Spleen (tissue), 7 donors: ENCODE measurements around the gene MAN1A2.

Source experiments
- POLR2A ChIP-seq, 3 donors: fragments of 450-650 bp; IDR thresholded peaks; one replicate each; pipeline ENCODE4 v1.5.1; 2017; ENCODE audit warnings: antibody characterized with exemption in 3 of 3, mild to moderate bottlenecking in 1 of 3
- TF ChIP-seq, protein P1 (sequence below), 11 experiments: fragments of 200-600 bp in 7 of 11; fragments of 450-650 bp in 4 of 11; sonication (generic) in 4 of 11; IDR thresholded peaks in 8 of 11; conservative IDR thresholded peaks in 3 of 11; 1 replicate in 7 of 11; 2 replicates in 4 of 11; pipeline versions ENCODE4 v1.4.0 to v1.8.0; 2016 to 2021; ENCODE audit warnings: antibody characterized with exemption in 11 of 11, inconsistent platforms in 4 of 11, mild to moderate bottlenecking in 1 of 11
- donor health status: DM: no; HTN: no; CAD: no; lungs with moderate emphysema.
- donor health status: DM: no; HTN: no; CAD: no.
- donor health status: DM: no; HTN: no; CAD: no.

DNA sequence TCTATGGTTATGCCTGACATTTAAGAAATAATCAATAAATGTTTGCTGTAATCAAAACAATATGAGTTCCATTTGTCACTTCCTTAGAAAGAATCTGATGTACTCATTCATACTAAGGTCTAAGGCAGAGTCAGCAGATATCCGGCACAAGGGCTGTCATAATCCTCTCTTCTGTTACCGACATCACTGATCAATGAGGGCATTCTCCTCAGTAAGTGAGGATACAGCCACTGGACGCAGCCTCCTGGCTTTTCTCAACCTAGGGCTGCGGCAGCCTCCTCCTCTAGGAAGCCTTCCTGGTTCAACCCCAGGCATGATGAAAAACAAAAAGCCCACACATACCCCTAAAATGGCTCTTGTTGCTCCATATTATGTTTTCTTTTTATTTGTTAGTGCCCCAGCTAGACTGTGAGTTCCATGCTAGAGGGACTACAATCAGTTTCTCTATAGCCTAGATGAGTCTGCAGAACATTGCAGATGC, 197.9 kb downstream of the MAN1A2 start:
- TF ChIP-seq, protein P1, sequence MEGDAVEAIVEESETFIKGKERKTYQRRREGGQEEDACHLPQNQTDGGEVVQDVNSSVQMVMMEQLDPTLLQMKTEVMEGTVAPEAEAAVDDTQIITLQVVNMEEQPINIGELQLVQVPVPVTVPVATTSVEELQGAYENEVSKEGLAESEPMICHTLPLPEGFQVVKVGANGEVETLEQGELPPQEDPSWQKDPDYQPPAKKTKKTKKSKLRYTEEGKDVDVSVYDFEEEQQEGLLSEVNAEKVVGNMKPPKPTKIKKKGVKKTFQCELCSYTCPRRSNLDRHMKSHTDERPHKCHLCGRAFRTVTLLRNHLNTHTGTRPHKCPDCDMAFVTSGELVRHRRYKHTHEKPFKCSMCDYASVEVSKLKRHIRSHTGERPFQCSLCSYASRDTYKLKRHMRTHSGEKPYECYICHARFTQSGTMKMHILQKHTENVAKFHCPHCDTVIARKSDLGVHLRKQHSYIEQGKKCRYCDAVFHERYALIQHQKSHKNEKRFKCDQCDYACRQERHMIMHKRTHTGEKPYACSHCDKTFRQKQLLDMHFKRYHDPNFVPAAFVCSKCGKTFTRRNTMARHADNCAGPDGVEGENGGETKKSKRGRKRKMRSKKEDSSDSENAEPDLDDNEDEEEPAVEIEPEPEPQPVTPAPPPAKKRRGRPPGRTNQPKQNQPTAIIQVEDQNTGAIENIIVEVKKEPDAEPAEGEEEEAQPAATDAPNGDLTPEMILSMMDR (IDR thresholded peaks at IDR 0.05 in 8 of 11, conservative IDR thresholded peaks at IDR 0.05 in 3 of 11) = no peak
- no peak for TF ChIP-seq POLR2A (IDR thresholded peaks at IDR 0.05)
